Activated T-cell treated with anti-CD3 and anti-CD28 coated beads, Interleukin-2, amount 50 U/mL, for 4 hours (primary cell): ENCODE data around the gene LTA. TPM values are rescaled to one million over a fixed set of nuclear protein-coding genes. Genes with fewer than 3 reads are reported as not detected.

Experiments used
- ATAC-seq, 2 donors: fragments of 200-7000 bp; cut with Tn5 transposase; one replicate each; pipeline ENCODE4 v1.10.0; 2021
- DNase-seq: peaks from one replicate; pipeline ENCODE4 v3.0.0-alpha.2; 2020
- H3K27me3 Mint-ChIP-seq: one replicate; pipeline ENCODE4 v1.8.0; 2021; ENCODE audit warnings: low read depth, mixed read lengths
- H3K36me3 Mint-ChIP-seq: one replicate; pipeline ENCODE4 v1.8.0; 2022; ENCODE audit warnings: mixed read lengths; ENCODE audit not compliant: insufficient read depth
- H3K4me1 Mint-ChIP-seq: one replicate; pipeline ENCODE4 v1.8.0; 2021; ENCODE audit warnings: low read depth, mixed read lengths
- H3K4me3 Mint-ChIP-seq: one replicate; pipeline ENCODE4 v1.8.0; 2021; ENCODE audit warnings: mild to moderate bottlenecking, moderate library complexity, mixed read lengths
- H3K9me3 Mint-ChIP-seq: one replicate; pipeline ENCODE4 v1.8.0; 2021; ENCODE audit warnings: mixed read lengths
- total RNA-seq, 3 donors: library from RNA; stranded (reverse); gene quantifications; one replicate each; pipeline ENCODE4 v1.2.1, GENCODE V29; 2021

The LTA gene
- total RNA-seq, 3 donors from 2014 or later = 1,238 to 1,641 (median 1,296) TPM

DNA sequence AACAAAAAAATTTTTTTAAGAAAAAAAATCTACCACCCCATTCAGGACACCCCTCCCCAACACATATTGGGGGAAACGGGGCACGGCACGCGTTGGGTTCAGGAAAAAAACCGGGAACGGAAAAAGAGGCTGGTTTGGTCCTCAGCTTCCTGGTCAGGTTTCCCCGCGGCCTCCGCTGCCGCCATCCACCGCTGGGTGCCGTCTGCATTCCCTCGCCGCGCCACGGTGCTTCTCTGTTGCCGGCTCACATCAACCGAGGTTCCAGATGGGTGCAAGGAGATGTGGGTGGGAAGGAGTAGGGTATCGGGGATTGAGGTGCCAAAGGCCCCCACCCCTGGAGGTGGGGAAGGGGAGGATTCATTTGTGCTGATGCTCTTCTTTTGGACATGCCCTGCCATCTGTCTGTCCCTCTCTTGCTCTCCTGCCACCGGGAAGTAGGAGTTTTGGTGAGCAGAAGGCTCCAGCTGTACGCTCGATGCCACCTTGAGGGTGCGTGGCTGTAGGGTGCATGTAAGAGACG, 37.5 kb upstream of the LTA start:
- Mint-ChIP-seq H3K4me1 (peaks cover 44% of the 10 kb centered on the region), H3K4me3 (no peak overlapping the region), H3K9me3 (no peaks in the 10 kb centered on the region), H3K36me3 (peaks cover 68% of the 10 kb centered on the region), H3K27me3 (no peaks in the 10 kb centered on the region)
- ATAC-seq = no peak
- DNase-seq = no peak

DNA sequence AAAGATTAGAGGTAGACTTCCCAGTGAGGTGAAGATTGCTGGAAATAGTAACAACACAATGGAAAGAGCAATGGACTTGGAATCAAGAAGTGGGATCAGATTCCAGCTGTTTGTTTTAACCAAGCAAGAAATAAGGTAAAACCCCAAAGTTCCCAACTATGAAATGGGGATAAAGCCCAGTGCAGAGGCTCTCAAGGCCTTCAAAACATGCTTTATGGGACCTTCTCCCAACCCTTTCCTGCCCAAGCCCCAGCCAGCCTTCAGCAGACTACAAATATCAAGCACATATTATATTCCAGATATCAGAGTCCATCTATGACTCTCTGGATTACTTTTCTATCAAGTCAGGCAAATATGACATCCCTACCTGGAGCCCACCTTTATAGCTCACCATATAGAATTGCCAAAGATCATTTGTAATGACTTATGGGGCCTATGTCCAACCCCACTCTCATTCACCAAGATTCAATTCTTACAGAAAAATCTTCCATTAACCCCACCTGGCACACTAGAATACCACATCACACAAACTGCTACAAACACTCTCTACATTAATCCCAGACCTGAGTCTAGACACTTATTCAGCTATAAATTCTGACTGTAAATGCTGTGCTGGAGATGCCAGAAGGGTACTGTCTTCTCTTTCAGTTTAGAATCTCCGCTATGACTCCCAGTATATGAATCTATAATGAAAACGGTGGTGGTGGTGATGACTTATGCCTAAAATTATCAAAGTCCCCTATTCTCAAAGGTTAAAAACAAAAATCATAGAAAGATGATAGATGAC, 36.4 kb upstream of the LTA start:
- Mint-ChIP-seq H3K36me3 (peaks cover 68% of the 10 kb centered on the region), H3K9me3 (no peaks in the 10 kb centered on the region), H3K4me1 (peaks cover 52% of the 10 kb centered on the region), H3K27me3 (no peaks in the 10 kb centered on the region), H3K4me3 (no peak overlapping the region)
- peak; percentile 33 to 42 for ATAC-seq
- no peak for DNase-seq

DNA sequence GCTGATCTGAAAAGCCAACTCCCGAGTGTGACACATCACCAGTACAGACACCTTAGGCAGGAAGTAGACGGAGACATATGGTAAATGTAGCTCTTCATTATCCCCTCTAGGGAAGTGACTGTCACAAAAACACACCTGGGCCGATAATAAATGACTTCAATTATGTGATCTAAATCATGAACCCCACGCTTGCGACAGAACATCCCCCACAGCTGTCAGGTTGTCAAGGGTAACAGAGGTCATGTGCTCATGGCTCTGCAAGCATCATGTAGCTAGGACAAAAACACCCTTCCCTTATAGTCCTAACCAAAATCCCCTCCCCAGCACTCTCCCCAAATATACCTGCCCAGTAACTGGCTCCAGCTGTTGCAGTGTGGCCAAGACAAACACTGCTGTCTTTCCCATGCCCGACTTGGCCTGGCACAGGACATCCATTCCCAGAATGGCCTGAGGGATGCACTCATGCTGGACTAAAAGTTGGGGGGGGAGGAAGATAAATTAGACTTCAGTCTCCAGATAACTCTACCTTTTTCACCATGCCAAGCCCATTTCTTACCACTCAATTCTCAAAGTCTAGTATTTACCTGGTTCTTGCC, 33.2 kb upstream of the LTA start:
- Mint-ChIP-seq H3K9me3 (no peaks in the 10 kb centered on the region), H3K27me3 (no peaks in the 10 kb centered on the region), H3K4me1 (peaks cover 51% of the 10 kb centered on the region), H3K36me3 (peaks cover 58% of the 10 kb centered on the region), H3K4me3 (peak overlapping the region; percentile 96)
- ATAC-seq (no peak), DNase-seq (no peak)

DNA sequence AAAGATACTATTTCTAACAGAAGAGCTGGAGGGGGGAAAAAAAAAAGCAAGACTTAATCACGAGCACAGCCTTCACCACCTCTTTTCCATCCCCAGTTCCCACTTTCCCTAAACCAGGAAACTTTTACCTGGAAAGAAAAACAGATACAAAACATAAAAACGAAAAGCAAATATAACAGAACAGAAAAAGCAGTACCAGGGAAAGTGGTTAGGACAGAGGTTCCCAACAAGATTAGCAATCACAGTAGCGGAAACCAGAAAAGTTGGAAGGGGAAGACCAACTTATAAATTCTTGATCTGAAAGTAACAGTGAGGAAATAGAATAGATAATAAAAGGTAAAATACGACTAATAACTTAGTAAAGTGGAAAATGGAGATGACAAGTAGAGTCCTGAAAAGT, 31.4 kb upstream of the LTA start:
- ATAC-seq = no peak
- Mint-ChIP-seq H3K4me1 (peaks cover 51% of the 10 kb centered on the region), H3K27me3 (no peaks in the 10 kb centered on the region), H3K4me3 (peak overlapping the region; percentile 96), H3K9me3 (no peaks in the 10 kb centered on the region), H3K36me3 (peaks cover 46% of the 10 kb centered on the region)
- DNase-seq = no peak

DNA sequence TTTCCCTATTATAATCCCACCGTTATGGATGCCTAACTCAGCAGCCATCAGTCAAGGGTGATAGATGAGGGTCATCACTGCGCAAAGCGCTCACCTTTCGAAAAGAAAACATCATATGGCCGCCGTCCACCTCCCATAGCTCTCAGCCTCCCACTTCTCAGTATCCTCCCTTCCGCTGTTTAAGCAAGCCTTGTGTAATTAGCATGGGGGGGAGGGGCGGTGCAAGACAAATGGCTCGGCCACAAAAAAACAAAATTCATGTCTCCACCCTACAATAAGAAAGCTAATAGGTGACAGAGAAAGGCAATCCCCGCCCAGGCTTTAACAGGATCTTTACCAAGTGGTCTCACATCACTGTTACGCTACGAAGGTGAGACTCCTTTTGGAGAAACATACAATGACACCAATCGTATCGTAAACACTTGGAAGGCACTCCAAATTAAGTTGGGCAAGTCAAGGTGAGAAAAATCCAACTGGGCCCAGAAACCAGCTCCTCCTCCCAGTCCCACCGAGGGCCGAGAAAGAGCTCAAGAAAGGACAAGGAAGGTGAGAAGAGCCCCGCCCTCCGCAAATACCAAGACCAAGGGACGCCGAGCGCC, 30.9 kb upstream of the LTA start:
- DNase-seq = peak; percentile 51
- Mint-ChIP-seq H3K36me3 (peaks cover 41% of the 10 kb centered on the region), H3K4me3 (peak overlapping the region; percentile 96), H3K9me3 (no peaks in the 10 kb centered on the region), H3K4me1 (peaks cover 48% of the 10 kb centered on the region), H3K27me3 (no peaks in the 10 kb centered on the region)
- peak; percentile 12 for ATAC-seq

DNA sequence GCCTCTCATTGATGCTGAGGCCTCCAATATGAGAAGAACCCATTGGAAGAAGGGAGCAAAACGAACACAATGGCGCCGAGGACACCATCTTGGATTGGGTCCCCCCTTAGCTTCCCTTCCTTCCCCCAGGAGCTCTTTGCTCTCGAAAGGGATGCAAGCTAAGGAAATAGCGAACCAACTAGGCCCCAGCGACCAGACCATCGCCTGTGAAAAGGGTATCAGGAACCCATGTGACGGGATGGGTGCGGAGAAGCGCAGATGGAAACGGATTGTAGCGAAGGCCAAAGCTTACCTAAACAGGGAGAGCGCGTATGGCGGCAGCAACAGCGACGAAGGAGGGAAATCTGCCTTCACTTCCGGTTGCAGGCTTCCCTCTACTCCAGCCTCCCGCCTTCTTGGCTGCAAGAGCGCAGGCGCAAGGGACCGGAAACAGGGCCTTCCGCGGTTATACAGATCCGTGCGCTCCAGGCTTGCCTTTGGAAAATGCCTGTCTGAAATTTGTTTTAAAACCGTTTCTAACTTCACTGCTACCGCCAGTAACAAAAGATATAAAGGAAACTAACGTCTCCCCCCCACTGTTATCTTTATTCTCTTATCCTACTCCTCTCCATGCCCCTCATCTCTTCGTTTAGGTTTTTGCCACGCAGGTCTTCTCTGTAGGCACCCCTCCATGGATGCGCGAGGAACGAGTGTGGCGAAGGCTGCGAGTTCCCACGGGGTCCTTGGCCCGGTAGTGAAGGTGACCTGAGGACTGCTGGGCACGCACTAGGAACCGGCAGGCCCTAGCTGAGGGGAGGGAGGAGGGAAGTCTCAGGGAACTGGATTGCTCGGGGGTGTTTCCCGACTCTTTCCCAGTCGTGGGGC, 30.2 kb upstream of the LTA start, which contains the start of gene DDX39B:
Gene DDX39B (minus strand): TSS at position 346 of the 864 bp plus-strand sequence. CDS start 1,471 bp downstream, outside the sequence.
- peaks cover 47% of the 10 kb centered on the region for H3K4me1 Mint-ChIP-seq
- H3K27me3 Mint-ChIP-seq = no peaks in the 10 kb centered on the region
- DNase-seq (peak; percentile 89), ATAC-seq (peak; percentile 82 to 84)
- no peaks in the 10 kb centered on the region for H3K9me3 Mint-ChIP-seq
- H3K36me3 Mint-ChIP-seq = peaks cover 36% of the 10 kb centered on the region
- peak within 1 kb of the TSS; percentile 96 for H3K4me3 Mint-ChIP-seq

DNA sequence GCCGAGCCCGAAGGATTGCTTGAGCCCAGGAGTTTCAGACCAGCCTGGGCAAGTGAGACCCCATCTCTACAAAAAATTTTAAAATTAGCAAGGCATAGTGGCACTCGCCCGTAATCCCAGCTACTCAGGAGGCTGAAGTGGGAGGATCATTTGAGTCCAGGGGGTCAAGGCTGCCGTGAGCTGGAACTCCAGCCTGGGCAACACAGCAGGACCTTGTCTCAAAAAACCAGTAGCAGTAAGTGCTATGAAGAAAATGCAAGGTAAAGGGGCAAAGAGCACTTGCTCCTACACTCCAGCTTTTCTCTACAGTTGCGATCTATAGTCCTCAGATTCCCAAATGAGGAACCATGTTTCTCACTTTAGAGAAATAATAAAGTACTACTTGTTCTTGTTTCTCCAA, 28.4 kb upstream of the LTA start:
- H3K36me3 Mint-ChIP-seq = peaks cover 27% of the 10 kb centered on the region
- peak overlapping the region; percentile 96 for H3K4me3 Mint-ChIP-seq
- no peaks in the 10 kb centered on the region for H3K27me3 Mint-ChIP-seq
- no peak for DNase-seq
- peaks cover 52% of the 10 kb centered on the region for H3K4me1 Mint-ChIP-seq
- ATAC-seq = no peak
- no peaks in the 10 kb centered on the region for H3K9me3 Mint-ChIP-seq

DNA sequence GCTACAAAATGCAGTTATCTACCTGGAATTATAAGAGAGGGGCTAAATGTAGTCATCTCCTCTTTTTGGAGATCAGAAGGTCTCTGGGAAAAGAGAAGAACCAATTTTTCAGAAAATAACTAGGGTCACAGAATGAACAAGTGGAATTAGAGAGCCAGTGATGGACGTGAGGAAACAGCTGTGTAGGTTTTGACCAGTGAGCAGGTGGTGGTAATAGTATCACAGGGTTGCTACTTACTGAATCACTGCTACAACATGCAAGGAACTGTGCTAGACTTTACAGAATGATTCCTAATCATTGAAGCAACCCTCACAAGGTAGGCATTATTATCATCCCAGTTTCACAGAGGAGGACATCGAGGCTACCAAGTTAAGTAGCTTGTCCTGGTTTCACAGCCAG, 27.4 kb upstream of the LTA start:
- Mint-ChIP-seq H3K36me3 (peaks cover 16% of the 10 kb centered on the region), H3K9me3 (no peaks in the 10 kb centered on the region), H3K4me3 (no peak overlapping the region), H3K4me1 (peaks cover 44% of the 10 kb centered on the region), H3K27me3 (no peaks in the 10 kb centered on the region)
- no peak for DNase-seq
- no peak for ATAC-seq

DNA sequence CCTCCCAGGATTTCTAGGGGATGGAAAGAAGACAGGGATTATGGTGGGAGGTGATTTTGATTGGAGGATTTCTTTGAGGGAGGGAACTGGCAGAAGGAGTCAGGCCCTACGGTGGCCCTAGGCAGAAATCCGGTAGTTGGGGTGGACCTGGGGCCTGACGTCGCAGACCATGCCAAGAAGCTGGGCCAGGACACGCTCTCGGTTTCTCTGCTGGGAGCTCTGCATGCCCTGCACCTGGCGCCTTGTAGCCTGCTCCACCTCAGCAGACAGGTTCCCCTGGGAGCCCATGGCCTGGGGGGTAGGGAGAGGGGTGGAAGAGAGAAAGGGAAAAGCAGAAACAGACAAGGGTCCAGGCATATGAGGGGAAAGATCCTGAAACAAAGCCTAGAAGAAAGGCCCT, 26.8 kb upstream of the LTA start:
- DNase-seq (no peak), ATAC-seq (no peak)
- no peaks in the 10 kb centered on the region for H3K27me3 Mint-ChIP-seq
- no peak overlapping the region for H3K4me3 Mint-ChIP-seq
- no peaks in the 10 kb centered on the region for H3K9me3 Mint-ChIP-seq
- peaks cover 38% of the 10 kb centered on the region for H3K4me1 Mint-ChIP-seq
- H3K36me3 Mint-ChIP-seq = peaks cover 10% of the 10 kb centered on the region

DNA sequence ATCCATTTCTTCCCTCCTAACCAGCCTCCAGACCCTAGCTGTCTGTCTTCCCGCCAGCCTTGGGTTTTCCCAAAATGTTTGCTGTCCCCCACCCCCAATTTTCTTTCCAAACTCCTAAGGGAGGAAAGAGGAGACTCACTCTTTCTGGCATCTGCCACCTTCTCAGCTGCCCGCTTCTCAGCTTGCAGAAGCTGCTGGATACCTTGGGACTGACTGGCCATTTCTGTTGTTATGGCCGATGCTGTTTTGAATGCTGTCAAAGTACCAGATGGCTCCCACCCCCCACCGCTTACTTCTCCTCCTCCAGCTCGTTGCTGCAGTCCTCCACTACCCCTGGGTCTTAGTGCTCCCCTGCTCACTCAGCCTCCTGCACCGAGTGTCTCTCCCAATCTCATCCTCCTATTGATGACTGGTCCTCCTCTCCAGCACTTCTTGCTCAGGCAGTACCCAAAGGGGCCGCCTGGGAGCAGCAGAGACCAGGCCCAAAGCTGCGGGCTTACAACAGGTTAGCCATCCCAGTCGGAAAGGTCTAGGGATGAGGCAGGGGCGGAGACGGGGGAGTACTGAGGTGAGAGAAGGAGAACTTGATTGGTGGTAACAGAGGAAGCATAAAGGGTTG, 25.6 kb upstream of the LTA start, which contains the start of gene ATP6V1G2:
Gene ATP6V1G2 (minus strand): TSS at position 270 of the 619 bp plus-strand sequence. CDS start 49 bp downstream, at position 221.
- Mint-ChIP-seq H3K4me3 (peak within 1 kb of the TSS; percentile 91), H3K27me3 (no peaks in the 10 kb centered on the region), H3K9me3 (no peaks in the 10 kb centered on the region), H3K4me1 (peaks cover 36% of the 10 kb centered on the region), H3K36me3 (peaks cover 1% of the 10 kb centered on the region)
- ATAC-seq = peak; percentile 60 to 61
- DNase-seq = peak; percentile 78

DNA sequence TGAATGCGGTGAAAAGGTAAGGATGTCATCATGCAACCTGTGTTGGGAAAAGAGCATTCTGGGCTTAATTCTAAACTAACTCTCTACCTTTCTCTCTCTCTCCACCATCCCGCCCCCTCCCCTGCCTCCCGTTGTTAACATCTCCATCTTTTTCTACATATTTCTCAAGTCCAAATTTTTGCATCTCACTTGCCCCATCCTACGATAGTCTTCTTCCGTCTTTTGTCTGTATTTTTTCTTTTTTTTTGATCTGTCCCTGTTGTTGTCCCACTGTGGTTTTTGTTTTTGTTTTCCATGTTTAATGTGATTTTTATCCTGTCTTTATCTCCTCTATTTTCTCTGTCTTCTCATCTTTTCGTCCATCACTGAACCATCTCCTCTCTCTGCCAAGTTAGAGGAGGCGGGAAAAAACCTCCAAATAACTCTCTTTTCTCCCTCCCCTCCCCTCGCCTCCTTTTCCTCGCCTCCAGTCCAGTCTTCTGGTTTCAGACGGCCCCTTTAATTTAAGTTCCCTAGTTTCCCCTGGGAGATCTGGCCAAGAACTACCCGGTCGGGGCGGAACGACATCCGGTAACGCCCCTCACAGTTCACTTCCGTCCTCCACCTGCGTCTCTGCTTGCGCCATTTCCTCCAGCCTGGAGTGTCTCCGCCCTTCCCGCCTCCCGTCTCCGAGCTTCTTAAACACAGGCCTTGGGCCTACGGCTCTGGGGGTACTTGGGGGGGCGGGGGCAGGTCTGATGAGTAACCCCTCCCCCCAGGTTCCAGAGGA, 24.9 kb upstream of the LTA start, which contains the start of gene NFKBIL1:
Gene NFKBIL1 (plus strand): TSS at position 651 of the 769 bp plus-strand sequence. CDS start 87 bp downstream, at position 738.
- Mint-ChIP-seq H3K4me1 (peaks cover 37% of the 10 kb centered on the region), H3K36me3 (peaks cover 2% of the 10 kb centered on the region), H3K9me3 (no peaks in the 10 kb centered on the region), H3K27me3 (no peaks in the 10 kb centered on the region), H3K4me3 (peak within 1 kb of the TSS; percentile 91)
- ATAC-seq (peak; percentile 88 to 89), DNase-seq (peak; percentile 85)

DNA sequence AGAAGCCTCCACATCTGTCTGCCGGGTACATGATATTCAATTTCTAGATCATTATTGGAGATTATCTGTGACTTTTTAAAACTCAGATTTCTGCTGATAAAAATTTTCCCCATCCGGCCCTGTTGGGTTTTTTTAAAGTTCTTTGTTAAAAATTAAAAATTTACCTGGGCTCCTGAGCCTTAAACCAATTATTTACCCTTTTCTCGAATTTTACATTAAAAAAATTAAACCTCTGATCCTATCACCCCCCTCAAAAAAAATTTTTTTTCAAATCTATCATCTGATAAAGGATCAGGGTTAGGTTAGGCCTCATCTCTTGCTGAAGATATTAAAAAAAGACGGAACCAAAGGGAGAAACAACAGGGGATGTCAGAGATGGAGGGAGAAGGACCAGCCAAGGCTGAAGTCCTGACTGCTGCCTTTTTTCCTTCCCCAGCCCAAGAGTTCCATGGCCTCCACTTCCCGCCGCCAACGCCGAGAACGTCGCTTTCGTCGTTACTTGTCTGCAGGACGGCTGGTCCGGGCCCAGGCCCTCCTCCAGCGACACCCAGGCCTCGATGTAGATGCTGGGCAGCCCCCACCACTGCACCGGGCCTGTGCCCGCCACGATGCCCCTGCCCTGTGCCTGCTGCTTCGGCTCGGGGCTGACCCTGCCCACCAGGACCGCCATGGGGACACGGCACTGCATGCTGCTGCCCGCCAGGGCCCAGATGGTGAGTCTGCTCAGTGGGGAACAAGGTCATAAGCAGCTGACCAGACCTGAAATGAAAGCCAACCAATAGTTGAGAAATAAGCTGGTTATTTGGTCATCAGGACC, 24.2 kb upstream of the LTA start:
- H3K4me1 Mint-ChIP-seq = peaks cover 34% of the 10 kb centered on the region
- H3K36me3 Mint-ChIP-seq = peaks cover 2% of the 10 kb centered on the region
- H3K4me3 Mint-ChIP-seq = peak overlapping the region; percentile 91
- DNase-seq (no peak), ATAC-seq (no peak)
- H3K27me3 Mint-ChIP-seq = no peaks in the 10 kb centered on the region
- no peaks in the 10 kb centered on the region for H3K9me3 Mint-ChIP-seq
